Measurements from ENCODE around the gene SGCA. TPM values are rescaled to one million over a fixed set of nuclear protein-coding genes. Genes with fewer than 3 reads are reported as not detected.
A peak's percentile ranks its signal among the peaks of the same experiment; 100 is the strongest.

SGCA gene
- total and polyA plus RNA-seq, 2 of the 13 experiments (the other 11 are each of a cell fraction or from before 2014, with no cell fraction given) = not detected

- TF ChIP-seq, protein P1, sequence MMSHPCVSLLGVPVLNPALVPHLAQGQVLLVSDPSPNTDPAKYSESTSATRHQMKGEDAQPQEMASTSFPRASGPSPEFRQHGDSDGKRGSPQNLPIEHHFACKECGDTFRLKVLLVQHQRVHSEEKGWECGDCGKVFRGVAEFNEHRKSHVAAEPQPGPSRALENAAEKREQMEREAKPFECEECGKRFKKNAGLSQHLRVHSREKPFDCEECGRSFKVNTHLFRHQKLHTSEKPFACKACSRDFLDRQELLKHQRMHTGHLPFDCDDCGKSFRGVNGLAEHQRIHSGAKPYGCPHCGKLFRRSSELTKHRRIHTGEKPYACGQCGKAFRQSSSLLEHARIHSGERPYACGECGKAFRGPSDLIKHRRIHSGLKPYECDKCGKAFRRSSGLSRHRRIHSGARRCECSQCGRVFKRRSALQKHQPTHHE (CRISPR knock-in tag; IDR thresholded peaks at IDR 0.05; ENCODE audit: borderline replicate concordance) = no peak
- TF ChIP-seq NR2C2 (CRISPR knock-in tag; IDR thresholded peaks at IDR 0.05; ENCODE audit: borderline replicate concordance) (no peak), STAG1 (CRISPR knock-in tag; IDR thresholded peaks at IDR 0.05) (no peak), ZNF558 (CRISPR knock-in tag; IDR thresholded peaks at IDR 0.05; ENCODE audit: borderline replicate concordance) (no peak), ZNF691 (CRISPR knock-in tag; IDR thresholded peaks at IDR 0.05; ENCODE audit: borderline replicate concordance, low read depth) (no peak), ZBTB25 (CRISPR knock-in tag; IDR thresholded peaks at IDR 0.05) (no peak), DMAP1 (CRISPR knock-in tag; IDR thresholded peaks at IDR 0.05) (no peak), ZNF720 (CRISPR knock-in tag; IDR thresholded peaks at IDR 0.05) (no peak), ZKSCAN5 (CRISPR knock-in tag; IDR thresholded peaks at IDR 0.05) (no peak), ZBTB7A (CRISPR knock-in tag; IDR thresholded peaks at IDR 0.05) (no peak), ZNF777 (CRISPR knock-in tag; IDR thresholded peaks at IDR 0.05) (no peak), MTA3 (CRISPR knock-in tag; IDR thresholded peaks at IDR 0.05) (no peak), PBX2 (CRISPR knock-in tag; IDR thresholded peaks at IDR 0.05) (no peak), ZNF747 (CRISPR knock-in tag; IDR thresholded peaks at IDR 0.05; ENCODE audit: borderline replicate concordance) (no peak), PRPF4 (IDR thresholded peaks at IDR 0.05; ENCODE audit: low read depth, low read length, poor library complexity, severe bottlenecking) (no peak), MATR3 (CRISPR knock-in tag; IDR thresholded peaks at IDR 0.05) (no peak), HDAC2 (CRISPR knock-in tag; IDR thresholded peaks at IDR 0.05) (peak; percentile 82; the same call in 1 of the 2 replicates), RBM39 (IDR thresholded peaks at IDR 0.05; ENCODE audit: low read depth, low read length, poor library complexity, severe bottlenecking) (no peak), ZNF230 (CRISPR knock-in tag; IDR thresholded peaks at IDR 0.05) (no peak), CBFB (CRISPR knock-in tag; IDR thresholded peaks at IDR 0.05) (no peak), ZSCAN29 (CRISPR knock-in tag; conservative IDR thresholded peaks at IDR 0.05) (no peak)
- TF ChIP-seq, protein P2, sequence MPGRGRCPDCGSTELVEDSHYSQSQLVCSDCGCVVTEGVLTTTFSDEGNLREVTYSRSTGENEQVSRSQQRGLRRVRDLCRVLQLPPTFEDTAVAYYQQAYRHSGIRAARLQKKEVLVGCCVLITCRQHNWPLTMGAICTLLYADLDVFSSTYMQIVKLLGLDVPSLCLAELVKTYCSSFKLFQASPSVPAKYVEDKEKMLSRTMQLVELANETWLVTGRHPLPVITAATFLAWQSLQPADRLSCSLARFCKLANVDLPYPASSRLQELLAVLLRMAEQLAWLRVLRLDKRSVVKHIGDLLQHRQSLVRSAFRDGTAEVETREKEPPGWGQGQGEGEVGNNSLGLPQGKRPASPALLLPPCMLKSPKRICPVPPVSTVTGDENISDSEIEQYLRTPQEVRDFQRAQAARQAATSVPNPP (CRISPR knock-in tag; IDR thresholded peaks at IDR 0.05) = no peak
- TF ChIP-seq, protein P3, sequence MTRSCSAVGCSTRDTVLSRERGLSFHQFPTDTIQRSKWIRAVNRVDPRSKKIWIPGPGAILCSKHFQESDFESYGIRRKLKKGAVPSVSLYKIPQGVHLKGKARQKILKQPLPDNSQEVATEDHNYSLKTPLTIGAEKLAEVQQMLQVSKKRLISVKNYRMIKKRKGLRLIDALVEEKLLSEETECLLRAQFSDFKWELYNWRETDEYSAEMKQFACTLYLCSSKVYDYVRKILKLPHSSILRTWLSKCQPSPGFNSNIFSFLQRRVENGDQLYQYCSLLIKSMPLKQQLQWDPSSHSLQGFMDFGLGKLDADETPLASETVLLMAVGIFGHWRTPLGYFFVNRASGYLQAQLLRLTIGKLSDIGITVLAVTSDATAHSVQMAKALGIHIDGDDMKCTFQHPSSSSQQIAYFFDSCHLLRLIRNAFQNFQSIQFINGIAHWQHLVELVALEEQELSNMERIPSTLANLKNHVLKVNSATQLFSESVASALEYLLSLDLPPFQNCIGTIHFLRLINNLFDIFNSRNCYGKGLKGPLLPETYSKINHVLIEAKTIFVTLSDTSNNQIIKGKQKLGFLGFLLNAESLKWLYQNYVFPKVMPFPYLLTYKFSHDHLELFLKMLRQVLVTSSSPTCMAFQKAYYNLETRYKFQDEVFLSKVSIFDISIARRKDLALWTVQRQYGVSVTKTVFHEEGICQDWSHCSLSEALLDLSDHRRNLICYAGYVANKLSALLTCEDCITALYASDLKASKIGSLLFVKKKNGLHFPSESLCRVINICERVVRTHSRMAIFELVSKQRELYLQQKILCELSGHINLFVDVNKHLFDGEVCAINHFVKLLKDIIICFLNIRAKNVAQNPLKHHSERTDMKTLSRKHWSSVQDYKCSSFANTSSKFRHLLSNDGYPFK (CRISPR knock-in tag; IDR thresholded peaks at IDR 0.05; ENCODE audit: borderline replicate concordance) = no peak
Observed at GRCh38 chr17:50219939-50220465, 54.2 kb downstream of the SGCA start (continued).
